ENCODE data around the gene IL18BP.

Gene IL18BP

GRCh38 chr11:72012091-72012630 is 13.5 kb downstream of the IL18BP start:
- no peak for DNase-seq (ENCODE audit: insufficient read length, low spot score)
- TF ChIP-seq POLR2A (IDR thresholded peaks at IDR 0.05; ENCODE audit: low read depth, low read length), result no peak

GRCh38 chr11:72012897-72013721 is 14.4 kb downstream of the IL18BP start:
- FAIRE-seq (peak; percentile 73), DNase-seq (ENCODE audit: insufficient read length, low spot score) (peak; percentile 91)
- no peak for TF ChIP-seq POLR2A (IDR thresholded peaks at IDR 0.05; ENCODE audit: low read depth, low read length)

More at GRCh38 chr11:72012091-72012630, 13.5 kb downstream of the IL18BP start:
- no peak for FAIRE-seq

GRCh38 chr11:72013765-72014711 is 15.3 kb downstream of the IL18BP start:
- FAIRE-seq, result no peak
- no peak for DNase-seq (ENCODE audit: insufficient read length, low spot score)
- no peak for TF ChIP-seq POLR2A (IDR thresholded peaks at IDR 0.05; ENCODE audit: low read depth, low read length)

GRCh38 chr11:72014761-72015320 is 16.1 kb downstream of the IL18BP start:
- FAIRE-seq (no peak), DNase-seq (ENCODE audit: insufficient read length, low spot score) (no peak)
- TF ChIP-seq POLR2A (IDR thresholded peaks at IDR 0.05; ENCODE audit: low read depth, low read length), result no peak

GRCh38 chr11:72015511-72016061 is 16.9 kb downstream of the IL18BP start:
- FAIRE-seq (no peak), DNase-seq (ENCODE audit: insufficient read length, low spot score) (no peak)
- no peak for TF ChIP-seq POLR2A (IDR thresholded peaks at IDR 0.05; ENCODE audit: low read depth, low read length)

DNA sequence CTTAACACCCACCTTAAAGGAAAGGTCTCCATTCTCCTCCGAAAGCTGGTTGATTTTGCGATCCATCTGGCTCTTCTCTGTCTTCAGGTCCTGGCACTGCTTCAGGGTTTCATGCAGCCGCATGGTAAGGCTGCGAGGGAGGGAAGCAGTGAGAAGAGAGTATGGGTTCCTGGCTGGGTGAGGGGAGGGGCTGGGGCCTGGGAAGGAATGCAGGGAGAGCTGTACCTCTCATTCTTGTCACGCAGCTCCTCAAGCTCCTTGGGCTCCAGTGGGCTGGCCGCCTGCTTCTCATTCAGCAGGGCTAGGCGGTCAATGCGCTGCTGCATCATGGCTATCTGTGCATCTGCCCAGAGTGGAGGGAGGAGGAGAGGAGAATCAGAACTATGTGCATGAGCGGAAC is 19.5 kb downstream of the IL18BP start:
- TF ChIP-seq POLR2A (IDR thresholded peaks at IDR 0.05; ENCODE audit: low read depth, low read length), result no peak
- FAIRE-seq (no peak), DNase-seq (ENCODE audit: insufficient read length, low spot score) (no peak)

- no peak for TF ChIP-seq POLR2A (IDR thresholded peaks at IDR 0.05; ENCODE audit: low read depth, low read length)
- FAIRE-seq (no peak), DNase-seq (ENCODE audit: insufficient read length, low spot score) (no peak)
These were observed 24.6 kb downstream of the IL18BP start for GRCh38 chr11:72023335-72023734.

- DNase-seq (ENCODE audit: insufficient read length, low spot score) (no peak), FAIRE-seq (no peak)
- TF ChIP-seq POLR2A (IDR thresholded peaks at IDR 0.05; ENCODE audit: low read depth, low read length), result no peak
These were observed 25.5 kb downstream of the IL18BP start for GRCh38 chr11:72024069-72024754.

GRCh38 chr11:72026090-72026489 is 27.4 kb downstream of the IL18BP start:
- no peak for FAIRE-seq

DNA sequence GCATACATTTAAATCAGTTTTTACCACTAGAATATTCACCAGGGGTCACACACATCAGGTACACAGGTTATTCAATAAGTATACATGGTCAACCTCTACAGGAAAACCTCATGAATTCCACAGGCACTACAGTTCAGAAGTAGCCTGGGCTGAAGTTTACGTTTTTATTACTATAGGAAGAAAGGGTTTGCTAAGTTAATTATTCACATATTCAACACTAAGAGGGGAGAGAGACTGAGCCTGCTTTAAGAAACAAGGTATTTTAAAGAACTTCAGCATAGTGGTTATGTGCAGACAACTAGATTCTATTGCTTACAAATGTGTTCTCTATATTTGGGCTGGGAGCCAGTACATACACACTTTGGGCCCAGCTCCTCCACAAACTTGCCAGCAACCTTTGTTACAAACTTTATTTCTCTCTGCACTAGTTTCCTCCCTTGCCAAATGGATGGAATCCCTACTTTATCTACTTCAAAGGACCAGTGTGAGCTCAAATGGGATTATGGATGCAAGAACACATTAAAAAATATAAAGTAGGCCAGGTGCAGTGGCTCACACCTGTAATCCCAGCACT is 31.9 kb downstream of the IL18BP start:
- no peak for DNase-seq (ENCODE audit: insufficient read length, low spot score)
- TF ChIP-seq POLR2A (IDR thresholded peaks at IDR 0.05; ENCODE audit: low read depth, low read length), result no peak
- no peak for FAIRE-seq

More at GRCh38 chr11:72026090-72026489, 27.4 kb downstream of the IL18BP start:
- TF ChIP-seq POLR2A (IDR thresholded peaks at IDR 0.05; ENCODE audit: low read depth, low read length), result no peak
- no peak for DNase-seq (ENCODE audit: insufficient read length, low spot score)

- no peak for FAIRE-seq
- TF ChIP-seq POLR2A (IDR thresholded peaks at IDR 0.05; ENCODE audit: low read depth, low read length), result no peak
- DNase-seq (ENCODE audit: insufficient read length, low spot score), result no peak
These were observed 38.0 kb downstream of the IL18BP start for GRCh38 chr11:72036687-72037086.

DNA sequence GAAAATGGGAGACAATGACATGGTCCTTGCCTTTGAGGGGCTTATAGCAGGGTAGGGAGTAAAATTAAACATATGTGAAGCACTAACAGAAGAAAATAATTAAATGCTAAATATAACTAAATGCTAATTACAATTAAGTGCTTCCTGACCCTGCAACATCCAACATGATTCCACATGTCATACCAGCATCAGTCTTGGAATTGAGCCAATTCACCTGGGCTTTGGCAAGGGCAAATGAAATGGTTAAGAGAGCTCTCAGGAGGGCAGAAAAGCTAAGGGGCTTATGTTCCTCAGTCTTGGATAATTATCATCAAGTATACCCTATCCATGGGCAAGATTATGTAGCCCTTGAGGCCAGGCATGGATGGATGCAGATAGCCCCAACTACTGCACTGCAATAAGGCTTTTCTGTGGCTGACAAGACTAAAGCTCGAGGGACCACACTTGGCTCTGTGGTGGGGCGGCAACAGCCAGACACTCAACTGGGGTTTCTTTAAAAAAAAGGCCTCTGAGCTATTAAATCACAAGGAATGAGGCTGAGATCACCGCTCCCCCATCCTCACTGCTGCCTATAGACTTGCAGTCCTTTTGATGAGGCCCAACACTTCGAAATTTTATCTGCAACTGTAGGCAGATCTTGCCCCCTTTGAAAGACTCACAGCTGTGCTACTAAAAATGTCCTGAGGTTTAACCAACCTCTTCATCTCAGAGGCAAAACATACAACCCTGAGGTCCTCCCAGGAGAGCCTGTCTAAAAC is 39.0 kb downstream of the IL18BP start:
- no peak for DNase-seq (ENCODE audit: insufficient read length, low spot score)
- no peak for TF ChIP-seq POLR2A (IDR thresholded peaks at IDR 0.05; ENCODE audit: low read depth, low read length)
- no peak for FAIRE-seq
